ENCODE data around the gene SERGEF. TPM values are rescaled to one million over a fixed set of nuclear protein-coding genes. Genes with fewer than 3 reads are reported as not detected.

SERGEF gene
- total and polyA plus RNA-seq, 4 donors: 20.2 to 85.0 (median 26.9) TPM

DNA sequence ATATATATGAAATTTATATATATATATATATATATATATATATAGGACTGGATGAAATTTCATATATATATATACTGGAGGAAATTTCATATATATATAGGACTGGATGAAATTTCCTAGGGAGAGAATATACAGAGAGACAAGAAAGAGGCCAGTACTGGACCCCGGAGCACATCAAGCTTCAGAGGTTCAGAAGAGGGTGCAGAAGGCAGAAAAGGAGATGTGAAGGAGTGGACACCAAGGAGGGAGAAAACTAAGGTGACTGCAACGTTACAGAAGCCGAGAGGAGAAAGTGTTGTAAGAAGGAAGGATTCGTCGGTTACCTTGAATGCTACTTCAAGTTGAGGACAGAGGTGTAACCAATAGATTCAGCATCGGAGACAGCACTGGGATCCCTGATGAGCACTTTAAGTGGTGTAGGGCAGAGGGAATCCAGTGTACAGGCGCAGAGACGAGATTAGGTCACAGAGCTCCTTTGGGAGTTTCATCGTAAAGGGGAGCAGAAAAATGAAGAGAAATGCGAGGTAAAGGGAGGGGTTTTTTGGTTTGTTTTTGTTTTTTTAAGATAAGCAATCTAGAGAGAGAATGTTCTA is 41.8 kb upstream of the SERGEF start:
- no peaks in the 10 kb centered on the region for H3K4me1 ChIP-seq (ENCODE audit: control insufficient read depth in 5 of 5, insufficient read depth in 5 of 5, low read length in 5 of 5)
- TF ChIP-seq, protein P1, sequence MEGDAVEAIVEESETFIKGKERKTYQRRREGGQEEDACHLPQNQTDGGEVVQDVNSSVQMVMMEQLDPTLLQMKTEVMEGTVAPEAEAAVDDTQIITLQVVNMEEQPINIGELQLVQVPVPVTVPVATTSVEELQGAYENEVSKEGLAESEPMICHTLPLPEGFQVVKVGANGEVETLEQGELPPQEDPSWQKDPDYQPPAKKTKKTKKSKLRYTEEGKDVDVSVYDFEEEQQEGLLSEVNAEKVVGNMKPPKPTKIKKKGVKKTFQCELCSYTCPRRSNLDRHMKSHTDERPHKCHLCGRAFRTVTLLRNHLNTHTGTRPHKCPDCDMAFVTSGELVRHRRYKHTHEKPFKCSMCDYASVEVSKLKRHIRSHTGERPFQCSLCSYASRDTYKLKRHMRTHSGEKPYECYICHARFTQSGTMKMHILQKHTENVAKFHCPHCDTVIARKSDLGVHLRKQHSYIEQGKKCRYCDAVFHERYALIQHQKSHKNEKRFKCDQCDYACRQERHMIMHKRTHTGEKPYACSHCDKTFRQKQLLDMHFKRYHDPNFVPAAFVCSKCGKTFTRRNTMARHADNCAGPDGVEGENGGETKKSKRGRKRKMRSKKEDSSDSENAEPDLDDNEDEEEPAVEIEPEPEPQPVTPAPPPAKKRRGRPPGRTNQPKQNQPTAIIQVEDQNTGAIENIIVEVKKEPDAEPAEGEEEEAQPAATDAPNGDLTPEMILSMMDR (IDR thresholded peaks at IDR 0.05; ENCODE audit: control extremely low read depth, extremely low read depth): no peak
- no peak overlapping the region for H3K9ac ChIP-seq (ENCODE audit: insufficient read depth in 1 of 2, low read length in 2 of 2)
- no peak for ATAC-seq (ENCODE audit: insufficient read depth, low FRiP score)
- no peaks in the 10 kb centered on the region for H3K36me3 ChIP-seq (ENCODE audit: control insufficient read depth in 4 of 4, insufficient read depth in 4 of 4, low read length in 4 of 4)
- H3K27me3 ChIP-seq (ENCODE audit: control insufficient read depth in 3 of 3, insufficient read depth in 3 of 3, low read length in 2 of 3): no peaks in the 10 kb centered on the region
- H3K27ac ChIP-seq (ENCODE audit: low read depth in 1 of 2, low read length in 1 of 2): no peak overlapping the region
- H3K4me3 ChIP-seq: no peak overlapping the region
- DNase-seq: no peak
- WGBS, 2 donors: 90 to 93% methylated on average over 10 of the region's 10 CpGs
- no peaks in the 10 kb centered on the region for H3K9me3 ChIP-seq (ENCODE audit: control insufficient read depth in 4 of 4, insufficient read depth in 3 of 4, low read length in 3 of 4)

DNA sequence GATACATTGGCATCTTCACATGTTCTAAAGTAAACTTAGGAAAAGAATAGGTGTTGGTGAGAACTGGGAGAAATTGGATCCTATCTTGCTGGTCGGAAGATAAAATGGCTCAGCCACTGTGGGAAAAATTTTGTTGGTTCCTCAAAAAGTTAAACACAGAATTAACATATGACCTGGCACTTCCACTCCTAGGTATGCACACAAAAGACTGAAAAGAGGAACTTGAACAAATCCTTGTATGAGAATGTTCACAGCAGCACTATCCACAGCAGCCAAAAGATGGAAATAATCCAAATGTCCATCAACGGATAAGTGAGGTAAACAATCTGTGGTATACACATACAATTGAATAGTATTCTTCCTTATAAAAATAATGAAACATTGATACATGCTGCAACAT is 38.0 kb upstream of the SERGEF start:
- no peak overlapping the region for H3K9ac ChIP-seq (ENCODE audit: insufficient read depth in 1 of 2, low read length in 2 of 2)
- 27 to 50% methylated on average over 2 of the region's 2 CpGs for WGBS, 2 donors
- no peaks in the 10 kb centered on the region for H3K9me3 ChIP-seq (ENCODE audit: control insufficient read depth in 4 of 4, insufficient read depth in 3 of 4, low read length in 3 of 4)
- DNase-seq (no peak), ATAC-seq (ENCODE audit: insufficient read depth, low FRiP score) (no peak)
- no peaks in the 10 kb centered on the region for H3K36me3 ChIP-seq (ENCODE audit: control insufficient read depth in 4 of 4, insufficient read depth in 4 of 4, low read length in 4 of 4)
- no peak overlapping the region for H3K4me3 ChIP-seq
- peaks cover 0 to 5% (median 0%) of the 10 kb centered on the region in 5 donors for H3K4me1 ChIP-seq (ENCODE audit: control insufficient read depth in 5 of 5, insufficient read depth in 5 of 5, low read length in 5 of 5)
- no peak overlapping the region for H3K27ac ChIP-seq (ENCODE audit: low read depth in 1 of 2, low read length in 1 of 2)
- peaks cover 0 to 18% (median 14%) of the 10 kb centered on the region in 3 donors for H3K27me3 ChIP-seq (ENCODE audit: control insufficient read depth in 3 of 3, insufficient read depth in 3 of 3, low read length in 2 of 3)
- TF ChIP-seq, protein P1 (IDR thresholded peaks at IDR 0.05; ENCODE audit: control extremely low read depth, extremely low read depth): no peak

DNA sequence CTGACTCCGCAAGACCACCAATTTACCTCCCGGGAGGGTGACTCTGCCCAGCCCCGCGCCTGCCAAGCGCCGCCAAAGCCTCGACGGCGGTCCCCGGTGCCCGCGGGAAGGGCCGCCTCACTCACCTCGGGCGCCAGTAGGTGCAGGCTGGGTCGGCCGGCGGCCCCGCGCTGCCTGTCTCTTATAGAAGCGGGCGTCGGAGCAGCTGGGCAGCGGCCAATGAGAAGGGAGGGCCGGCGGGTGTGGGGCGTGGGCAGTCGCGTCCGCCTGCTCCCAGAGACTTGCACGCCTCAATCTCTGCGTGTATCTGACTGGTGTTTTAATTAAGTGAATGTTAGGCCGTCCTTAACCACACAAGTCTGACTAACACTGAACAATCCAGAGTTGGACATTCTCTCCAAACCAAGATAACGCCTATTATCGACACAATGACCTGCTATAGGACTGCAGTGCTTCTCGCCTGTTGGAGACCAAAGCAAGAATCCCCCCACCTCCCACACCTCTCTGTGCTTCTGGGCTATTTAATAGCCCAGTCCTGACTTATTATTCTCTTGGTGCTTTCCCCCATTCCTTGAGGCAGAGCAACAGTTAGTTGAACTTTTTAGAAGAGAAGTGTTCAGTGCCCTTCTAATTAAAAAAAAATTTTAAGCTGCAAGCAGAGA is 33.4 kb upstream of the SERGEF start, which contains the start of gene TPH1:
Gene TPH1, minus strand, starts transcription at position 154 of the 662 bp plus-strand sequence. CDS start 5,507 bp downstream, outside the sequence.
- Histone ChIP-seq H3K36me3 (ENCODE audit: control insufficient read depth in 4 of 4, insufficient read depth in 4 of 4, low read length in 4 of 4) (no peaks in the 10 kb centered on the region), H3K27ac (ENCODE audit: low read depth in 1 of 2, low read length in 1 of 2) (no peak within 1 kb of the TSS), H3K4me3 (no peak within 1 kb of the TSS), H3K27me3 (ENCODE audit: control insufficient read depth in 3 of 3, insufficient read depth in 3 of 3, low read length in 2 of 3) (peaks cover 0 to 35% (median 25%) of the 10 kb centered on the region in 3 donors), H3K9me3 (ENCODE audit: control insufficient read depth in 4 of 4, insufficient read depth in 3 of 4, low read length in 3 of 4) (no peaks in the 10 kb centered on the region), H3K4me1 (ENCODE audit: control insufficient read depth in 5 of 5, insufficient read depth in 5 of 5, low read length in 5 of 5) (peaks cover 0 to 5% (median 0%) of the 10 kb centered on the region in 5 donors), H3K9ac (ENCODE audit: insufficient read depth in 1 of 2, low read length in 2 of 2) (no peak within 1 kb of the TSS)
- DNase-seq (peak; percentile 21 to 51 (median 39)), ATAC-seq (ENCODE audit: insufficient read depth, low FRiP score) (peak; percentile 34)
- TF ChIP-seq, protein P1 (IDR thresholded peaks at IDR 0.05; ENCODE audit: control extremely low read depth, extremely low read depth): no peak
- WGBS, 2 donors: 14 to 15% methylated on average over 36 of the region's 36 CpGs

Data from lung (tissue), 12 donors.